GM10266 (cell line): ENCODE data around the gene ADAMTS16.

Experiments used
- DNase-seq: peaks from one replicate; pipeline ENCODE4 v3.0.0; 2012; ENCODE audit errors: extremely low spot score
- CTCF ChIP-seq: IDR thresholded peaks from 2 replicates; pipeline ENCODE4 v1.5.1; 2012; ENCODE audit warnings: mild to moderate bottlenecking, low read depth; ENCODE audit not compliant: control insufficient read depth, insufficient read depth; ENCODE audit errors: missing control alignments

ADAMTS16 gene

GRCh38 chr5:5270958-5271785 lies 131.0 kb downstream of the ADAMTS16 start:
- no peak for TF ChIP-seq CTCF
- no peak for DNase-seq

GRCh38 chr5:5271786-5272321 lies 131.7 kb downstream of the ADAMTS16 start:
- TF ChIP-seq CTCF, result no peak
- DNase-seq, result no peak

GRCh38 chr5:5273398-5273797 lies 133.3 kb downstream of the ADAMTS16 start:
- no peak for DNase-seq
- TF ChIP-seq CTCF, result no peak

- no peak for DNase-seq
- no peak for TF ChIP-seq CTCF
Observed at GRCh38 chr5:5273976-5274375, 133.8 kb downstream of the ADAMTS16 start.

- DNase-seq, result no peak
- TF ChIP-seq CTCF, result no peak
Observed at GRCh38 chr5:5275211-5275610, 135.1 kb downstream of the ADAMTS16 start.

- TF ChIP-seq CTCF, result no peak
- no peak for DNase-seq
Observed at GRCh38 chr5:5276430-5276829, 136.3 kb downstream of the ADAMTS16 start.

GRCh38 chr5:5276951-5277517 lies 136.9 kb downstream of the ADAMTS16 start:
- TF ChIP-seq CTCF, result no peak
- no peak for DNase-seq
